GM12878 (cell line): ENCODE data around the gene TTC33. TPM values are rescaled to one million over a fixed set of nuclear protein-coding genes. Genes with fewer than 3 reads are reported as not detected.

Experiments
- ATAC-seq: fragments of 200-7000 bp; cut with Tn5 transposase; 3 replicates; pipeline ENCODE4 v1.9.1; 2020; ENCODE audit warnings: mild to moderate bottlenecking, moderate library complexity
- BruUV-seq: library from RNA; stranded (reverse); fragments of 400-500 nt; replicated peaks from 2 replicates; lab custom pipeline; 2021; lab: Mats Ljungman, UMichigan
- CTCF ChIA-PET: fragments of 300-600 bp; sonication (Branson Sonifier 250); formaldehyde crosslinking; extraction: SDS; loops from one replicate; lab custom pipeline; 2021; ENCODE audit warnings: inconsistent platforms; lab: Yijun Ruan, JAX
- POLR2A ChIA-PET: fragments of 350-600 bp; formaldehyde crosslinking; extraction: SDS; loops from one replicate; lab custom pipeline; 2021; ENCODE audit warnings: inconsistent platforms; lab: Charles Lee
- RAD21 ChIA-PET: fragments of 300-600 bp; sonication (Branson Sonifier 250); formaldehyde crosslinking; loops from one replicate; lab custom pipeline; 2023; ENCODE audit warnings: antibody characterized with exemption; ENCODE audit not compliant: unreplicated experiment; lab: Charles Lee
- SMC1A ChIA-PET: fragments of 300-600 bp; sonication (Branson Sonifier 250); formaldehyde crosslinking; loops from one replicate; lab custom pipeline; 2023; ENCODE audit not compliant: unreplicated experiment, uncharacterized antibody; lab: Charles Lee
- DNase-seq: peaks from one replicate; pipeline ENCODE4 v3.0.0-alpha.2; 2011; ENCODE audit warnings: low read depth, low spot score
- FAIRE-seq: peaks from 3 replicates; lab custom pipeline; 2011; peaks lifted over from hg19 to GRCh38; lab: Jason Lieb, UNC
- H2AFZ ChIP-seq: 2 replicates; pipeline ENCODE4 v1.6.0; 2011; ENCODE audit warnings: low read depth, low read length, control low read depth; ENCODE audit not compliant: control insufficient read depth
- H3K27ac ChIP-seq: 2 replicates; pipeline ENCODE4 v1.5.1; 2011; ENCODE audit warnings: control low read depth; ENCODE audit not compliant: control insufficient read depth, insufficient read depth
- H3K27me3 ChIP-seq, 2 experiments: replicated peaks in 1 of 2; 2 replicates each; pipeline versions ENCODE4 v1.6.0 to v1.6.1; 2011; ENCODE audit warnings: low read length in 1 of 2; ENCODE audit not compliant: control insufficient read depth in 2 of 2, insufficient read depth in 2 of 2
- H3K36me3 ChIP-seq, 2 experiments: 2 replicates each; pipeline ENCODE4 v1.5.1; 2011; ENCODE audit warnings: low read length in 1 of 2; ENCODE audit not compliant: control insufficient read depth in 2 of 2, insufficient read depth in 2 of 2
- H3K4me1 ChIP-seq: 2 replicates; pipeline ENCODE4 v1.6.1; 2011; ENCODE audit warnings: mild to moderate bottlenecking, low read length, moderate library complexity, mixed read lengths; ENCODE audit not compliant: control insufficient read depth, insufficient read depth
- H3K4me2 ChIP-seq: 2 replicates; pipeline ENCODE4 v1.6.0; 2011; ENCODE audit warnings: control low read depth; ENCODE audit not compliant: control insufficient read depth, insufficient read depth
- H3K4me3 ChIP-seq: fragments of 200-600 bp; sonication (generic); 2 replicates; pipeline ENCODE4 v1.5.1; 2016
- H3K79me2 ChIP-seq: 2 replicates; pipeline ENCODE4 v1.6.0; 2011; ENCODE audit warnings: low read length; ENCODE audit not compliant: control insufficient read depth, insufficient read depth
- H3K9ac ChIP-seq: 2 replicates; pipeline ENCODE4 v1.8.0; 2011; ENCODE audit warnings: low read length, control low read depth, mixed read lengths; ENCODE audit not compliant: control insufficient read depth, insufficient read depth
- H3K9me3 ChIP-seq: replicated peaks from 3 replicates; pipeline ENCODE4 v1.5.1; 2011; ENCODE audit warnings: mild to moderate bottlenecking, low read length; ENCODE audit not compliant: control insufficient read depth, insufficient read depth
- H4K20me1 ChIP-seq: 2 replicates; pipeline ENCODE4 v1.6.0; 2011; ENCODE audit not compliant: control insufficient read depth, insufficient read depth
- EED ChIP-seq: sonication (generic); IDR thresholded peaks from 2 replicates; pipeline ENCODE4 v1.6.1; 2016; ENCODE audit warnings: antibody characterized with exemption, low read depth
- EZH2 ChIP-seq: IDR thresholded peaks from 2 replicates; pipeline ENCODE4 v1.6.1; 2012; ENCODE audit warnings: low read depth, mild to moderate bottlenecking, control low read depth, inconsistent platforms, low read length, borderline replicate concordance; ENCODE audit not compliant: control insufficient read depth
- MEF2B ChIP-seq: fragments of 450-650 bp; IDR thresholded peaks from 2 replicates; pipeline ENCODE4 v1.6.1; 2018; ENCODE audit warnings: mild to moderate bottlenecking, moderate library complexity; ENCODE audit not compliant: partially characterized antibody, poor library complexity, severe bottlenecking
- NR2F1 ChIP-seq: fragments of 450-650 bp; conservative IDR thresholded peaks from 2 replicates; pipeline ENCODE4 v1.6.1; 2017; ENCODE audit warnings: mild to moderate bottlenecking
- ZNF274 ChIP-seq: IDR thresholded peaks from one replicate; pipeline ENCODE4 v1.8.0; 2011; ENCODE audit not compliant: insufficient read length, insufficient read depth
- ZZZ3 ChIP-seq: IDR thresholded peaks from 2 replicates; pipeline ENCODE4 v1.6.1; 2011; ENCODE audit warnings: low read depth; ENCODE audit not compliant: control insufficient read depth, insufficient read length
- WGBS: methylation state at CpG from one replicate; pipeline ENCODE4 v1.1.6; 2016; ENCODE audit warnings: low lambda C conversion rate; ENCODE audit not compliant: insufficient replicate concordance, insufficient coverage; ENCODE audit errors: missing lambda C conversion rate; 5-methylcytosine and 5-hydroxymethylcytosine counted together
- in situ Hi-C: fragments of 300-500 bp; cut with MboI; formaldehyde crosslinking; loops from 9 replicates; pipeline ENCODE4 v1.14.3; 2018; ENCODE audit warnings: mixed read lengths
- intact Hi-C: fragments of 100-400 bp; cut with micrococcal nuclease; formaldehyde crosslinking; loops from one replicate; pipeline ENCODE4 v1.14.2; 2022; ENCODE audit not compliant: unreplicated experiment
- polyA plus RNA-seq, 11 experiments: library from polyadenylated mRNA; depleted of rRNA in 4 of 11; unstranded in 6 of 11; stranded (reverse) in 5 of 11; fragments of >200 nt; fragmentation: Nextera tagmentation in 4 of 11; fragmentation: Illumina TruSeq in 1 of 11; extraction: Ambion mirVana in 4 of 11; extraction: Trizol in 1 of 11; gene quantifications; 1 replicate in 1 of 11; 2 replicates in 10 of 11; pipeline versions ENCODE4 v1.2.1 to v1.2.3, GENCODE V29; 2011 to 2016; ENCODE audit warnings: inconsistent platforms in 2 of 11, missing spikeins in 2 of 11, low read depth in 1 of 11
- total RNA-seq, 4 experiments: library from RNA; depleted of rRNA in 3 of 4; stranded (reverse); fragments of >200 nt in 3 of 4; fragmentation: Illumina TruSeq in 1 of 4; extraction: Trizol in 1 of 4; gene quantifications; 2 replicates each; pipeline versions ENCODE4 v1.2.1 to v1.2.3, GENCODE V29; 2013 to 2021
- TF ChIP-seq, protein P1 (sequence below): IDR thresholded peaks from 2 replicates; pipeline ENCODE4 v1.6.1; 2012; ENCODE audit warnings: improper control_type of control experiment, low read depth, low read length; ENCODE audit not compliant: insufficient replicate concordance

TTC33 gene
- total and polyA plus RNA-seq, 10 of the 15 experiments (the other 5 are each of a cell fraction or from before 2014, with no cell fraction given) = 7.9 to 22.3 (median 14.6) TPM

GRCh38 chr5:40634154-40634553 lies 121.6 kb downstream of the TTC33 start:
- POLR2A ChIA-PET = no interaction called here
- FAIRE-seq = no peak
- TF ChIP-seq, protein P1, sequence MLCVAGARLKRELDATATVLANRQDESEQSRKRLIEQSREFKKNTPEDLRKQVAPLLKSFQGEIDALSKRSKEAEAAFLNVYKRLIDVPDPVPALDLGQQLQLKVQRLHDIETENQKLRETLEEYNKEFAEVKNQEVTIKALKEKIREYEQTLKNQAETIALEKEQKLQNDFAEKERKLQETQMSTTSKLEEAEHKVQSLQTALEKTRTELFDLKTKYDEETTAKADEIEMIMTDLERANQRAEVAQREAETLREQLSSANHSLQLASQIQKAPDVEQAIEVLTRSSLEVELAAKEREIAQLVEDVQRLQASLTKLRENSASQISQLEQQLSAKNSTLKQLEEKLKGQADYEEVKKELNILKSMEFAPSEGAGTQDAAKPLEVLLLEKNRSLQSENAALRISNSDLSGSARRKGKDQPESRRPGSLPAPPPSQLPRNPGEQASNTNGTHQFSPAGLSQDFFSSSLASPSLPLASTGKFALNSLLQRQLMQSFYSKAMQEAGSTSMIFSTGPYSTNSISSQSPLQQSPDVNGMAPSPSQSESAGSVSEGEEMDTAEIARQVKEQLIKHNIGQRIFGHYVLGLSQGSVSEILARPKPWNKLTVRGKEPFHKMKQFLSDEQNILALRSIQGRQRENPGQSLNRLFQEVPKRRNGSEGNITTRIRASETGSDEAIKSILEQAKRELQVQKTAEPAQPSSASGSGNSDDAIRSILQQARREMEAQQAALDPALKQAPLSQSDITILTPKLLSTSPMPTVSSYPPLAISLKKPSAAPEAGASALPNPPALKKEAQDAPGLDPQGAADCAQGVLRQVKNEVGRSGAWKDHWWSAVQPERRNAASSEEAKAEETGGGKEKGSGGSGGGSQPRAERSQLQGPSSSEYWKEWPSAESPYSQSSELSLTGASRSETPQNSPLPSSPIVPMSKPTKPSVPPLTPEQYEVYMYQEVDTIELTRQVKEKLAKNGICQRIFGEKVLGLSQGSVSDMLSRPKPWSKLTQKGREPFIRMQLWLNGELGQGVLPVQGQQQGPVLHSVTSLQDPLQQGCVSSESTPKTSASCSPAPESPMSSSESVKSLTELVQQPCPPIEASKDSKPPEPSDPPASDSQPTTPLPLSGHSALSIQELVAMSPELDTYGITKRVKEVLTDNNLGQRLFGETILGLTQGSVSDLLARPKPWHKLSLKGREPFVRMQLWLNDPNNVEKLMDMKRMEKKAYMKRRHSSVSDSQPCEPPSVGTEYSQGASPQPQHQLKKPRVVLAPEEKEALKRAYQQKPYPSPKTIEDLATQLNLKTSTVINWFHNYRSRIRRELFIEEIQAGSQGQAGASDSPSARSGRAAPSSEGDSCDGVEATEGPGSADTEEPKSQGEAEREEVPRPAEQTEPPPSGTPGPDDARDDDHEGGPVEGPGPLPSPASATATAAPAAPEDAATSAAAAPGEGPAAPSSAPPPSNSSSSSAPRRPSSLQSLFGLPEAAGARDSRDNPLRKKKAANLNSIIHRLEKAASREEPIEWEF = no peak
- TF ChIP-seq MEF2B (no peak), EED (no peak), ZNF274 (no peak), ZZZ3 (no peak), NR2F1 (no peak), EZH2 (no peak)
- TF ChIP-seq, all 136 proteins: peak for 0
- ChIA-PET SMC1A (no interaction called here), RAD21 (no interaction called here), CTCF (no interaction called here)
- no TSS peak for BruUV-seq
- H3K4me2 ChIP-seq = no peak overlapping the region
- no peaks in the 10 kb centered on the region for H3K36me3 ChIP-seq
- no peaks in the 10 kb centered on the region for H3K4me1 ChIP-seq
- no peaks in the 10 kb centered on the region; a peak in 1 of 4 replicates for H3K27me3 ChIP-seq
- WGBS = 23% methylated on average over 3 of the region's 3 CpGs
- no peaks in the 10 kb centered on the region for H3K9me3 ChIP-seq
- H2AFZ ChIP-seq = no peak overlapping the region
- H4K20me1 ChIP-seq = no peaks in the 10 kb centered on the region
- in situ Hi-C loops (no loop called here), intact Hi-C loops (no loop called here)
- DNase-seq = no peak
- no peak overlapping the region for H3K9ac ChIP-seq
- no peak for ATAC-seq
- no peak overlapping the region for H3K4me3 ChIP-seq
- no peak overlapping the region for H3K27ac ChIP-seq
- no peaks in the 10 kb centered on the region for H3K79me2 ChIP-seq
